ENCODE measurements around the gene RPL18A. TPM values are rescaled to one million over a fixed set of nuclear protein-coding genes. Genes with fewer than 3 reads are reported as not detected.
A peak's percentile ranks its signal among the peaks of the same experiment; 100 is the strongest.

The RPL18A gene
- total and polyA plus RNA-seq, 10 of the 15 experiments (the other 5 are each of a cell fraction or from before 2014, with no cell fraction given): 1,181 to 3,774 (median 2,300) TPM

DNA sequence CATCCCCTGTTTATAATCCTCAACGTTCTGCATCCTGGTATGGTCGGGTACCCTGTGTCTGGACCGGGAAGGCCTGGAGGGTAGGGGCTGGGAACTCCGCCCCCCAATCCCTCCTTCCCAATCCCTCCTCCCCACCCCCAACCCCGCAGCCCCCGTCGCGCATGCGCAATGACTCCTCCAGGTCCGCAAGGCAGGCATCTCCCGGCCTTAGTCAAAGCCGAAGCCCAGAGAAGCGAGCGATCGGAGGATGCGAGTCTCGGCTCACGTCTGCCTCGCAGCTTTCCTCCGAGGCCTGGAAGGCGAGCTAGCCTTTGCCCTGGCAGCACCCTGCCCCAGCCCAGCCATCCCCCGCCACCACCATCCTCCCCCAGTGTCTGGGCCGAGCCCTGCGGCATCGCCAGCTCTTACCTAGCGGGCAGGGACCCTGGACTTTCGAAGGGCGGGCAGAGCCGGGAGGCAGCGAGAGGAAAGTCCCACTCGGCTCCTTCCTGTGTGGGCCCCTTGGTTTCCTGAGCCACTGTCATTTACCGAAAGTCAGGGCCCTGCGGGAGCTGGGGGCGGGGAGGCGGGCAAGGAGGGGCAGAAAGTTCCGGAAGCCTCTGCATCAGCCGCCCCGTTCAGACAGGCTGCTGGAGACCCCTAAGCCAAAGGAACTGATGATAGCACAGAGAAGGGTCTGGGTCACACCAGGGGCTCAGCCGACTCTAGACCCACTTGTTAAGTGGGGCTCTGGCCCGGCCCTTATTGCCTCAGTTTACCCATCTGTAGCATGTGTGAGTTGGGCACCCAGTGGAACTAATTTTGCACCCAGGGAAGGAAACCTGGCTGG lies 12.0 kb upstream of the RPL18A start, which contains the start of gene JAK3 (continued):
- TF ChIP-seq, protein P1, sequence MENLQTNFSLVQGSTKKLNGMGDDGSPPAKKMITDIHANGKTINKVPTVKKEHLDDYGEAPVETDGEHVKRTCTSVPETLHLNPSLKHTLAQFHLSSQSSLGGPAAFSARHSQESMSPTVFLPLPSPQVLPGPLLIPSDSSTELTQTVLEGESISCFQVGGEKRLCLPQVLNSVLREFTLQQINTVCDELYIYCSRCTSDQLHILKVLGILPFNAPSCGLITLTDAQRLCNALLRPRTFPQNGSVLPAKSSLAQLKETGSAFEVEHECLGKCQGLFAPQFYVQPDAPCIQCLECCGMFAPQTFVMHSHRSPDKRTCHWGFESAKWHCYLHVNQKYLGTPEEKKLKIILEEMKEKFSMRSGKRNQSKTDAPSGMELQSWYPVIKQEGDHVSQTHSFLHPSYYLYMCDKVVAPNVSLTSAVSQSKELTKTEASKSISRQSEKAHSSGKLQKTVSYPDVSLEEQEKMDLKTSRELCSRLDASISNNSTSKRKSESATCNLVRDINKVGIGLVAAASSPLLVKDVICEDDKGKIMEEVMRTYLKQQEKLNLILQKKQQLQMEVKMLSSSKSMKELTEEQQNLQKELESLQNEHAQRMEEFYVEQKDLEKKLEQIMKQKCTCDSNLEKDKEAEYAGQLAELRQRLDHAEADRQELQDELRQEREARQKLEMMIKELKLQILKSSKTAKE (IDR thresholded peaks at IDR 0.05; ENCODE audit: low read depth, poor library complexity, severe bottlenecking): peak; percentile 48
- TF ChIP-seq NFYA (IDR thresholded peaks at IDR 0.05; ENCODE audit: borderline replicate concordance, low read depth, low read length) (no peak), NRF1 (conservative IDR thresholded peaks at IDR 0.05; ENCODE audit: low read depth, low read length) (peak; percentile 49), SMAD1 (IDR thresholded peaks at IDR 0.05; ENCODE audit: low read depth, partially characterized antibody) (peak; percentile 39), WRNIP1 (IDR thresholded peaks at IDR 0.05; ENCODE audit: borderline replicate concordance, low read depth, low read length) (0 out of 2 replicates have a peak, but pooled peaks have one; percentile 51), ZNF207 (IDR thresholded peaks at IDR 0.05; ENCODE audit: borderline replicate concordance) (peak; percentile 80; the same call in 1 of the 2 replicates), RCOR1 (conservative IDR thresholded peaks at IDR 0.05; ENCODE audit: low read depth, low read length) (no peak), RFX5 (IDR thresholded peaks at IDR 0.05; ENCODE audit: low read depth, low read length) (0 out of 2 replicates have a peak, but pooled peaks have one; percentile 10), STAT3 (IDR thresholded peaks at IDR 0.05; ENCODE audit: low read depth, low read length) (peak; percentile 100), TAF1 (IDR thresholded peaks at IDR 0.05; ENCODE audit: borderline replicate concordance, low read depth, low read length) (peak; percentile 72; the same call in 1 of the 2 replicates), SIN3A (IDR thresholded peaks at IDR 0.05; ENCODE audit: low read depth, low read length) (peak; percentile 44; the same call in 1 of the 2 replicates), SRF (IDR thresholded peaks at IDR 0.05; ENCODE audit: low read depth in 2 of 2, low read length in 2 of 2) (0 out of 4 replicates have a peak, but pooled peaks of 1 of the 2 experiments have one; percentile 22), SREBF1 (IDR thresholded peaks at IDR 0.05; ENCODE audit: low read length) (no peak), IKZF1 (conservative IDR thresholded peaks at IDR 0.05) (peak; percentile 79), NBN (IDR thresholded peaks at IDR 0.05) (peak; percentile 84), CBX5 (IDR thresholded peaks at IDR 0.05; ENCODE audit: low read depth) (no peak), TARDBP (IDR thresholded peaks at IDR 0.05; ENCODE audit: borderline replicate concordance) (no peak)
- TF ChIP-seq, protein P2, sequence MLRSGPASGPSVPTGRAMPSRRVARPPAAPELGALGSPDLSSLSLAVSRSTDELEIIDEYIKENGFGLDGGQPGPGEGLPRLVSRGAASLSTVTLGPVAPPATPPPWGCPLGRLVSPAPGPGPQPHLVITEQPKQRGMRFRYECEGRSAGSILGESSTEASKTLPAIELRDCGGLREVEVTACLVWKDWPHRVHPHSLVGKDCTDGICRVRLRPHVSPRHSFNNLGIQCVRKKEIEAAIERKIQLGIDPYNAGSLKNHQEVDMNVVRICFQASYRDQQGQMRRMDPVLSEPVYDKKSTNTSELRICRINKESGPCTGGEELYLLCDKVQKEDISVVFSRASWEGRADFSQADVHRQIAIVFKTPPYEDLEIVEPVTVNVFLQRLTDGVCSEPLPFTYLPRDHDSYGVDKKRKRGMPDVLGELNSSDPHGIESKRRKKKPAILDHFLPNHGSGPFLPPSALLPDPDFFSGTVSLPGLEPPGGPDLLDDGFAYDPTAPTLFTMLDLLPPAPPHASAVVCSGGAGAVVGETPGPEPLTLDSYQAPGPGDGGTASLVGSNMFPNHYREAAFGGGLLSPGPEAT (IDR thresholded peaks at IDR 0.05; ENCODE audit: low read depth): peak; percentile 86
- TF ChIP-seq, protein P3, sequence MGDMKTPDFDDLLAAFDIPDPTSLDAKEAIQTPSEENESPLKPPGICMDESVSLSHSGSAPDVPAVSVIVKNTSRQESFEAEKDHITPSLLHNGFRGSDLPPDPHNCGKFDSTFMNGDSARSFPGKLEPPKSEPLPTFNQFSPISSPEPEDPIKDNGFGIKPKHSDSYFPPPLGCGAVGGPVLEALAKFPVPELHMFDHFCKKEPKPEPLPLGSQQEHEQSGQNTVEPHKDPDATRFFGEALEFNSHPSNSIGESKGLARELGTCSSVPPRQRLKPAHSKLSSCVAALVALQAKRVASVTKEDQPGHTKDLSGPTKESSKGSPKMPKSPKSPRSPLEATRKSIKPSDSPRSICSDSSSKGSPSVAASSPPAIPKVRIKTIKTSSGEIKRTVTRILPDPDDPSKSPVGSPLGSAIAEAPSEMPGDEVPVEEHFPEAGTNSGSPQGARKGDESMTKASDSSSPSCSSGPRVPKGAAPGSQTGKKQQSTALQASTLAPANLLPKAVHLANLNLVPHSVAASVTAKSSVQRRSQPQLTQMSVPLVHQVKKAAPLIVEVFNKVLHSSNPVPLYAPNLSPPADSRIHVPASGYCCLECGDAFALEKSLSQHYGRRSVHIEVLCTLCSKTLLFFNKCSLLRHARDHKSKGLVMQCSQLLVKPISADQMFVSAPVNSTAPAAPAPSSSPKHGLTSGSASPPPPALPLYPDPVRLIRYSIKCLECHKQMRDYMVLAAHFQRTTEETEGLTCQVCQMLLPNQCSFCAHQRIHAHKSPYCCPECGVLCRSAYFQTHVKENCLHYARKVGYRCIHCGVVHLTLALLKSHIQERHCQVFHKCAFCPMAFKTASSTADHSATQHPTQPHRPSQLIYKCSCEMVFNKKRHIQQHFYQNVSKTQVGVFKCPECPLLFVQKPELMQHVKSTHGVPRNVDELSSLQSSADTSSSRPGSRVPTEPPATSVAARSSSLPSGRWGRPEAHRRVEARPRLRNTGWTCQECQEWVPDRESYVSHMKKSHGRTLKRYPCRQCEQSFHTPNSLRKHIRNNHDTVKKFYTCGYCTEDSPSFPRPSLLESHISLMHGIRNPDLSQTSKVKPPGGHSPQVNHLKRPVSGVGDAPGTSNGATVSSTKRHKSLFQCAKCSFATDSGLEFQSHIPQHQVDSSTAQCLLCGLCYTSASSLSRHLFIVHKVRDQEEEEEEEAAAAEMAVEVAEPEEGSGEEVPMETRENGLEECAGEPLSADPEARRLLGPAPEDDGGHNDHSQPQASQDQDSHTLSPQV (IDR thresholded peaks at IDR 0.05): 0 out of 2 replicates have a peak, but pooled peaks have one; percentile 52
